K562 (cell line): ENCODE results near the gene PHF21A. TPM values are rescaled to one million over a fixed set of nuclear protein-coding genes. Genes with fewer than 3 reads are reported as not detected.

Experiments
- BCL6 ChIP-seq: fragments of 250-450 bp; sonication (Bioruptor Pico); IDR thresholded peaks from 2 replicates; pipeline ENCODE4 v1.4.0; 2020
- BCOR ChIP-seq: fragments of 450-650 bp; IDR thresholded peaks from 2 replicates; pipeline ENCODE4 v1.6.1; 2016
- EGR1 ChIP-seq: fragments of 450-650 bp; conservative IDR thresholded peaks from 2 replicates; pipeline ENCODE4 v1.6.1; 2017; ENCODE audit warnings: mild to moderate bottlenecking
- HNRNPUL1 ChIP-seq: fragments of 200-400 bp; formaldehyde crosslinking; IDR thresholded peaks from 2 replicates; pipeline ENCODE4 v1.6.1; 2017; ENCODE audit warnings: low read length
- JUND ChIP-seq, 2 experiments: IDR thresholded peaks; 2 replicates in 1 of 2; 3 replicates in 1 of 2; pipeline ENCODE4 v1.6.1; 2011; ENCODE audit warnings: borderline replicate concordance in 2 of 2, low read depth in 2 of 2, low read length in 2 of 2, improper control_type of control experiment in 1 of 2, missing biosample characterization in 1 of 2, missing genetic modification characterization in 1 of 2, missing genetic modification reagents in 1 of 2
- MEF2A ChIP-seq: IDR thresholded peaks from 2 replicates; pipeline ENCODE4 v1.6.1; 2011; ENCODE audit warnings: low read depth, mild to moderate bottlenecking, low read length, moderate library complexity; ENCODE audit not compliant: control insufficient read depth
- NR0B1 ChIP-seq: fragments of 450-650 bp; IDR thresholded peaks from one replicate; pipeline ENCODE4 v1.6.1; 2018; ENCODE audit warnings: mild to moderate bottlenecking, moderate library complexity; ENCODE audit not compliant: partially characterized antibody
- RAD21 ChIP-seq, 2 experiments: fragments of 250-450 bp in 1 of 2; fragments of 450-650 bp in 1 of 2; sonication (Bioruptor Pico) in 1 of 2; formaldehyde crosslinking in 1 of 2; IDR thresholded peaks in 1 of 2; conservative IDR thresholded peaks in 1 of 2; 2 replicates each; pipeline versions ENCODE4 v1.4.0 to v1.8.0; 2020 to 2022; ENCODE audit warnings: mild to moderate bottlenecking in 2 of 2, moderate library complexity in 1 of 2
- RBM39 ChIP-seq: fragments of 200-400 bp; formaldehyde crosslinking; optimal IDR thresholded peaks from 2 replicates; pipeline ENCODE3; 2018; ENCODE audit warnings: low read depth, low read length
- SP2 ChIP-seq: IDR thresholded peaks from 2 replicates; pipeline ENCODE4 v1.6.1; 2011; ENCODE audit warnings: mild to moderate bottlenecking, low read depth, low read length, moderate library complexity; ENCODE audit not compliant: poor library complexity, severe bottlenecking; ENCODE audit errors: extremely low read depth
- ZBTB1 ChIP-seq: sonication (generic); formaldehyde crosslinking; IDR thresholded peaks from 2 replicates; pipeline ENCODE4 v1.8.1; 2023; ENCODE audit warnings: missing genetic modification reagents, low read depth, mild to moderate bottlenecking, borderline replicate concordance
- ZNF184 ChIP-seq: sonication (generic); formaldehyde crosslinking; IDR thresholded peaks from 2 replicates; pipeline ENCODE4 v1.5.0; 2020; ENCODE audit warnings: missing genetic modification reagents
- polyA plus RNA-seq, 8 experiments: library from polyadenylated mRNA; depleted of rRNA in 4 of 8; stranded (reverse) in 5 of 8; unstranded in 3 of 8; fragments of >200 nt; fragmentation: Nextera tagmentation in 2 of 8; fragmentation: Illumina TruSeq in 1 of 8; extraction: Ambion mirVana in 2 of 8; extraction: Trizol in 1 of 8; gene quantifications; 2 replicates each; pipeline versions ENCODE4 v1.2.1 to v1.2.3, GENCODE V29; 2011 to 2014; ENCODE audit warnings: inconsistent platforms in 1 of 8, missing spikeins in 1 of 8
- total RNA-seq, 7 experiments: library from RNA; depleted of rRNA in 6 of 7; stranded (reverse); fragments of >200 nt in 6 of 7; fragmentation: Illumina TruSeq in 2 of 7; extraction: Trizol in 2 of 7; gene quantifications; 2 replicates each; pipeline versions ENCODE4 v1.2.1 to v1.2.3, GENCODE V29; 2011 to 2021; ENCODE audit warnings: low replicate concordance in 1 of 7
- TF ChIP-seq, protein P1 (sequence below): fragments of 150-350 bp; IDR thresholded peaks from 2 replicates; pipeline ENCODE4 v1.6.1; 2014; ENCODE audit warnings: low read depth, mild to moderate bottlenecking, low read length, borderline replicate concordance
- TF ChIP-seq, protein P2 (sequence below): sonication (generic); formaldehyde crosslinking; IDR thresholded peaks from 2 replicates; pipeline ENCODE4 v1.8.0; 2023; ENCODE audit warnings: mild to moderate bottlenecking, missing genetic modification reagents

The PHF21A gene
- total and polyA plus RNA-seq, 9 of the 15 experiments (the other 6 are each of a cell fraction or from before 2014, with no cell fraction given), result 1.5 to 32.4 (median 10.7) TPM

GRCh38 chr11:46120346-46121300, 631 bp downstream of the PHF21A start (continued):
- TF ChIP-seq RBM39 (peak; percentile 76), MEF2A (no peak), ZNF184 (CRISPR knock-in tag) (no peak), BCOR (peak; percentile 39; the same call in 1 of the 2 replicates), EGR1 (no peak; the same call in 1 of the 2 replicates), HNRNPUL1 (no peak), NR0B1 (no peak), SP2 (no peak), ZBTB1 (CRISPR knock-in tag) (no peak), JUND (IDR thresholded peaks at IDR 0.05; ENCODE audit: borderline replicate concordance, low read depth, low read length) (peak; percentile 3; the same call in 1 of the 2 replicates), JUND (tag; IDR thresholded peaks at IDR 0.05; ENCODE audit: borderline replicate concordance, low read depth, low read length) (no peak), RAD21 (CRISPR knock-in tag; conservative IDR thresholded peaks at IDR 0.05 in 1 of 2, IDR thresholded peaks at IDR 0.05 in 1 of 2) (0 out of 4 replicates have a peak, but pooled peaks of 1 of the 2 experiments have one; percentile 6), BCL6 (CRISPR knock-in tag) (no peak)
- TF ChIP-seq, protein P1, sequence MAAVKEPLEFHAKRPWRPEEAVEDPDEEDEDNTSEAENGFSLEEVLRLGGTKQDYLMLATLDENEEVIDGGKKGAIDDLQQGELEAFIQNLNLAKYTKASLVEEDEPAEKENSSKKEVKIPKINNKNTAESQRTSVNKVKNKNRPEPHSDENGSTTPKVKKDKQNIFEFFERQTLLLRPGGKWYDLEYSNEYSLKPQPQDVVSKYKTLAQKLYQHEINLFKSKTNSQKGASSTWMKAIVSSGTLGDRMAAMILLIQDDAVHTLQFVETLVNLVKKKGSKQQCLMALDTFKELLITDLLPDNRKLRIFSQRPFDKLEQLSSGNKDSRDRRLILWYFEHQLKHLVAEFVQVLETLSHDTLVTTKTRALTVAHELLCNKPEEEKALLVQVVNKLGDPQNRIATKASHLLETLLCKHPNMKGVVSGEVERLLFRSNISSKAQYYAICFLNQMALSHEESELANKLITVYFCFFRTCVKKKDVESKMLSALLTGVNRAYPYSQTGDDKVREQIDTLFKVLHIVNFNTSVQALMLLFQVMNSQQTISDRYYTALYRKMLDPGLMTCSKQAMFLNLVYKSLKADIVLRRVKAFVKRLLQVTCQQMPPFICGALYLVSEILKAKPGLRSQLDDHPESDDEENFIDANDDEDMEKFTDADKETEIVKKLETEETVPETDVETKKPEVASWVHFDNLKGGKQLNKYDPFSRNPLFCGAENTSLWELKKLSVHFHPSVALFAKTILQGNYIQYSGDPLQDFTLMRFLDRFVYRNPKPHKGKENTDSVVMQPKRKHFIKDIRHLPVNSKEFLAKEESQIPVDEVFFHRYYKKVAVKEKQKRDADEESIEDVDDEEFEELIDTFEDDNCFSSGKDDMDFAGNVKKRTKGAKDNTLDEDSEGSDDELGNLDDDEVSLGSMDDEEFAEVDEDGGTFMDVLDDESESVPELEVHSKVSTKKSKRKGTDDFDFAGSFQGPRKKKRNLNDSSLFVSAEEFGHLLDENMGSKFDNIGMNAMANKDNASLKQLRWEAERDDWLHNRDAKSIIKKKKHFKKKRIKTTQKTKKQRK, result no peak
- TF ChIP-seq, protein P2, sequence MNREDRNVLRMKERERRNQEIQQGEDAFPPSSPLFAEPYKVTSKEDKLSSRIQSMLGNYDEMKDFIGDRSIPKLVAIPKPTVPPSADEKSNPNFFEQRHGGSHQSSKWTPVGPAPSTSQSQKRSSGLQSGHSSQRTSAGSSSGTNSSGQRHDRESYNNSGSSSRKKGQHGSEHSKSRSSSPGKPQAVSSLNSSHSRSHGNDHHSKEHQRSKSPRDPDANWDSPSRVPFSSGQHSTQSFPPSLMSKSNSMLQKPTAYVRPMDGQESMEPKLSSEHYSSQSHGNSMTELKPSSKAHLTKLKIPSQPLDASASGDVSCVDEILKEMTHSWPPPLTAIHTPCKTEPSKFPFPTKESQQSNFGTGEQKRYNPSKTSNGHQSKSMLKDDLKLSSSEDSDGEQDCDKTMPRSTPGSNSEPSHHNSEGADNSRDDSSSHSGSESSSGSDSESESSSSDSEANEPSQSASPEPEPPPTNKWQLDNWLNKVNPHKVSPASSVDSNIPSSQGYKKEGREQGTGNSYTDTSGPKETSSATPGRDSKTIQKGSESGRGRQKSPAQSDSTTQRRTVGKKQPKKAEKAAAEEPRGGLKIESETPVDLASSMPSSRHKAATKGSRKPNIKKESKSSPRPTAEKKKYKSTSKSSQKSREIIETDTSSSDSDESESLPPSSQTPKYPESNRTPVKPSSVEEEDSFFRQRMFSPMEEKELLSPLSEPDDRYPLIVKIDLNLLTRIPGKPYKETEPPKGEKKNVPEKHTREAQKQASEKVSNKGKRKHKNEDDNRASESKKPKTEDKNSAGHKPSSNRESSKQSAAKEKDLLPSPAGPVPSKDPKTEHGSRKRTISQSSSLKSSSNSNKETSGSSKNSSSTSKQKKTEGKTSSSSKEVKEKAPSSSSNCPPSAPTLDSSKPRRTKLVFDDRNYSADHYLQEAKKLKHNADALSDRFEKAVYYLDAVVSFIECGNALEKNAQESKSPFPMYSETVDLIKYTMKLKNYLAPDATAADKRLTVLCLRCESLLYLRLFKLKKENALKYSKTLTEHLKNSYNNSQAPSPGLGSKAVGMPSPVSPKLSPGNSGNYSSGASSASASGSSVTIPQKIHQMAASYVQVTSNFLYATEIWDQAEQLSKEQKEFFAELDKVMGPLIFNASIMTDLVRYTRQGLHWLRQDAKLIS, result 0 out of 2 replicates have a peak, but pooled peaks have one; percentile 39
